RWPE1 (cell line): ENCODE measurements around the gene EYS.

Experiments used
- CTCF ChIA-PET: fragments of 350-600 bp; sonication (Branson Sonifier 250); formaldehyde crosslinking; extraction: SDS; loops from one replicate; lab custom pipeline; 2021; lab: Yijun Ruan, JAX
- POLR2A ChIA-PET: fragments of 400-600 bp; formaldehyde crosslinking; extraction: SDS; loops from one replicate; lab custom pipeline; 2020; ENCODE audit warnings: antibody characterized with exemption; ENCODE audit not compliant: low non-redundant PET; lab: Yijun Ruan, JAX
- DNase-seq: peaks from one replicate; pipeline ENCODE4 v3.0.0; 2012; ENCODE audit warnings: low spot score
- H3K27ac ChIP-seq: fragments of 450-650 bp; 2 replicates; pipeline ENCODE4 v1.5.1; 2017
- TF ChIP-seq, protein P1 (sequence below): fragments of 450-650 bp; conservative IDR thresholded peaks from 2 replicates; pipeline ENCODE4 v1.5.1; 2017; ENCODE audit warnings: low read depth, mild to moderate bottlenecking

Gene EYS

DNA sequence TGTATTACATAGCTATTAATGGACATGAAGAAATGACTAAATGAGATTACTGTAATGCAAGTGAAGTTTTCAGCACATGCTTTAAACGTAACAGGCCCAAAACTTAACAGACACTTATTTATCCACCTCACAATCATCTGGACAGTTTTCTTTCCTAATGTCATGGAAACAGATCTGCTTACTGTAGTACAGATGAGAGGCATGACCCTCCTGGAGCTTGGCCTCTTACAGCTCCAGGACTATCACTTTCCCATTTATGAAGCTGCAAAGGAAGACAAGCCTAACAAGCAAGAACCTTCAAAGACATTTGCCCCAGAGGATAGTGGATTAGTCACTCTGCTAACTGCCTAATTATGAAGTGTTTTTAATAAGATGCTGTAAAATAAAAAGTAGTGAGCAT, 1652.2 kb downstream of the EYS start:
- no peak overlapping the region for H3K27ac ChIP-seq
- POLR2A ChIA-PET = no interaction called here
- no peak for DNase-seq
- TF ChIP-seq, protein P1, sequence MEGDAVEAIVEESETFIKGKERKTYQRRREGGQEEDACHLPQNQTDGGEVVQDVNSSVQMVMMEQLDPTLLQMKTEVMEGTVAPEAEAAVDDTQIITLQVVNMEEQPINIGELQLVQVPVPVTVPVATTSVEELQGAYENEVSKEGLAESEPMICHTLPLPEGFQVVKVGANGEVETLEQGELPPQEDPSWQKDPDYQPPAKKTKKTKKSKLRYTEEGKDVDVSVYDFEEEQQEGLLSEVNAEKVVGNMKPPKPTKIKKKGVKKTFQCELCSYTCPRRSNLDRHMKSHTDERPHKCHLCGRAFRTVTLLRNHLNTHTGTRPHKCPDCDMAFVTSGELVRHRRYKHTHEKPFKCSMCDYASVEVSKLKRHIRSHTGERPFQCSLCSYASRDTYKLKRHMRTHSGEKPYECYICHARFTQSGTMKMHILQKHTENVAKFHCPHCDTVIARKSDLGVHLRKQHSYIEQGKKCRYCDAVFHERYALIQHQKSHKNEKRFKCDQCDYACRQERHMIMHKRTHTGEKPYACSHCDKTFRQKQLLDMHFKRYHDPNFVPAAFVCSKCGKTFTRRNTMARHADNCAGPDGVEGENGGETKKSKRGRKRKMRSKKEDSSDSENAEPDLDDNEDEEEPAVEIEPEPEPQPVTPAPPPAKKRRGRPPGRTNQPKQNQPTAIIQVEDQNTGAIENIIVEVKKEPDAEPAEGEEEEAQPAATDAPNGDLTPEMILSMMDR = no peak
- CTCF ChIA-PET = interaction anchor here (0.6 kb wide), 1 partner anchor 100 kb away, joined by 3 read pairs; no protein-coding TSS in a partner anchor

DNA sequence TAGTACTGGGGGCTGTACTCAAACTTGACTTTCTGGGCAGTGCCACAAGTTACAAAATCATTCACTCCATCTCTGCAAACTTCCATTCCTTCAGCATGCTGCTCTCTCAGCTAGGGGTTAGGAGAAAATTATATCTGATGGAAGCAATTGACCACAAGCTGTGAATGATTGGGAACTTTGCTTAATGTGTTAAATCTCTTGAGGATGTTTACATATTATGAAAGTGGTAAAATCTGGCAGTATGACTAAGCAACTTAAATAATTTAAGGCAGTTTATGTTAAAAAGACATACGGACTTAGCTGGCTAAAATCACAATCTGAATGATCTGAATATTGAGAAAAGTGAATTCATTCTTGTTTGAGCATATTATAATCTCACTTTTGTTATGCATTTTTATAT, 1656.4 kb downstream of the EYS start:
- no peak overlapping the region for H3K27ac ChIP-seq
- POLR2A ChIA-PET = no interaction called here
- TF ChIP-seq, protein P1 = no peak
- CTCF ChIA-PET = no interaction called here
- no peak for DNase-seq

DNA sequence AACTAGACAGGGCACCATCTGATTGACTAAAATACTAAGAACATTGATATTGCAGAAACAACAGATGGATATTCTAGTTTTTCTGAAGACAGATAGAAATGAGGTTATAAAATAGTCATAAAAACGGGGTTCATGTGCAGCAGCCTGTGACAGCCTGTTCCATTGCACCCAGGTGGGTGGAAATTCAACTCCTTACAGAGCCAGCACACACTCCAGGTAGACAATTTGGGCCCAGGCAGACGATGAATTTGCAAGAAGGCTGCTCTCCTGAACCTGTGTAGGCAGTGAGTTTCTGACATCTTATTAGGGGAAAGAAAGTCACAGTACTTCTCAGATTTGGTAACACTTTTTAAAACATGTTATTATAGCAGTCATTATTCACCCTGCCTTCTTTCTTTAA, 1657.3 kb downstream of the EYS start:
- H3K27ac ChIP-seq = no peak overlapping the region
- CTCF ChIA-PET = no interaction called here
- TF ChIP-seq, protein P1 = no peak
- POLR2A ChIA-PET = no interaction called here
- DNase-seq = no peak

DNA sequence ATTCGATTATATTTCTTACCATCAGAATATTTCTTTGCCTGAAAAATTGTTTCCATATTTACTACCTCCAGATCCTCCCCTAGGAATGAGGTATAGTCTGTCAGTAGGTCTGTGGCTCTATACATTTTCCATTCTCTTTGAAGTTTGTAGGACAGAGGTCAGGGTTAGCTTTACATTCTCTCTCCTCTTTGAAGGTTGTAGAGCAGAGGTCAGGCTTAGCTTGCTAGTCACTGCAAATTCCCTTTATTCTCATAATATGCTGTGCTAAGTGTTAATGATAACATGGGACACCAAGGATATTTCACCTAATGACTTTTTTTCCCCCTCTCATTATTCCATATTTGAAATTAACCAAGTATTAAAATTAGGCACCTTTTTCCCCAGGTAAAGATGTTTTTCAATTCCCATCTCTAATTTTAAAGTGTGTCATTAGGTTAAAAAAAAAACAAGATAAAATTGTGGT, 1660.2 kb downstream of the EYS start:
- TF ChIP-seq, protein P1 = no peak
- H3K27ac ChIP-seq = no peak overlapping the region
- CTCF ChIA-PET = interaction anchor here (0.6 kb wide), 1 partner anchor 7 kb away, joined by 3 read pairs; no protein-coding TSS in a partner anchor
- DNase-seq = no peak
- POLR2A ChIA-PET = no interaction called here

DNA sequence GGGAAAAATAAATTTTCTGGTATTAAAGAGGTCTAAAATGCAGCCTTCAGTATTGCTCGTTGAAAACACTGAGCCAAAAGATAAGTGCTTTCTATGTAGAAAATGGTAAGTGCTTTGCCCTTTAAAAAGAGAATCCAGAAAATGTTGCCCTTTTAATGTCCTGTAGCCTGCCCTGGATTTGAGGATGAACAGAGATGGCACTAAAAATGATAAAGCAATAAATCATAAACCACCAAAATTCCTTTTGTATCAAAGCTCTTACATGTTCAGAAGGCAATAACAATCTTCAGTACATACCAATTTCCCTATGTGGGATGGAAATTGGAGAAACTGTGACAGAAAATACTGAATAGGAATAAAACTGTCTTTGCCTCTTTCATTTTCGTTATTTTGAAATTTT, 1665.7 kb downstream of the EYS start:
- TF ChIP-seq, protein P1 = no peak
- DNase-seq = no peak
- CTCF ChIA-PET = no interaction called here

DNA sequence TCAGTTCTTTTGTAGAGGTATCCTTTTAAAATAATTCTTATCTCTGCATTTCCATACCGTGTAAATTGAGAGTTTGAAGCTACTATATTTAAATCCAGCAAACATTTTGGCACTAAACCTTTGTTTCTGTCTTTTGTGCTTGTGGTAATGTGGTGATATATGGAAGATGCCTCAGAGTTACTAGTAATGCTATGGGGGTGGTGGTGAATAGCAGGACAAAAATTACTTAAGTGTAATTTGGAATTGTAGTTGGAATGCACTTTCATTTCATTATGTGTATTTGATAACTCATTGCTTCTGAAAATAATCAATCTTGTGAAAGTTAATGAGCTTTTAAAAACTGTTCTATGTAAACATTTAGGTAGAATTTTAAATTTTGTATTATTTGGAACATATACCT, 1666.9 kb downstream of the EYS start:
- no peak overlapping the region for H3K27ac ChIP-seq
- DNase-seq = no peak
- CTCF ChIA-PET = interaction anchor here (0.6 kb wide), 1 partner anchor 376 kb away, joined by 3 read pairs; no protein-coding TSS in a partner anchor
- TF ChIP-seq, protein P1 = no peak
- POLR2A ChIA-PET = no interaction called here

More for the DNA sequence above, 1665.7 kb downstream of the EYS start:
- POLR2A ChIA-PET = no interaction called here
- H3K27ac ChIP-seq = no peak overlapping the region
